HG02642 (cell line): Measurements from ENCODE around the gene MTFP1.
"Not testable (repeated sequence)": the region's sequence is repeated elsewhere in the genome, so short reads cannot be mapped to it uniquely, and the experiment has no call there.

ENCODE experiments used
- ATAC-seq: cut with Tn5 transposase; IDR thresholded peaks from one replicate; pipeline ENCODE4 v1.9.1; 2021; ENCODE audit warnings: mild to moderate bottlenecking; ENCODE audit not compliant: unreplicated experiment, poor library complexity

Gene MTFP1

DNA sequence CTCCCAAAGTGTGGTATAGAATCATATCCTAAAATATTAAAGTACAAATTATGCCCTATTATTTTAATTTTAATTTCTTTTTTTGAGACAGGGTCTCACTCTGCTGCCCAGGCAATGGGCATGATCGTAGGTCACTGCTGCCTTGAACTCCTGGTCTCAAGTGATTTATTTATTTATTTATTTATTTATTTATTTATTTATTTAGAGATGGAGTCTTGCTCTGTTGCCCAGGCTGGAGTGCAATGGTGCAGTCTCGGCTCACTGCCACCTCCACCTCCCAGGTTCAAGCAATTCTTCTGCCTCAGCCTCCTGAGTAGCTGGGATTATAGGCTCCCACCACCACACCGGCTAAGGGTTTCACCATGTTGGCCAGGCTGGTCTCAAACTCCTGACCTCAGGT is 24.5 kb upstream of the MTFP1 start:
- not testable (repeated sequence) for ATAC-seq

GRCh38 chr22:30402028-30402765 is 23.4 kb upstream of the MTFP1 start:
- no peak for ATAC-seq

- not testable (repeated sequence) for ATAC-seq
These were observed 22.8 kb upstream of the MTFP1 start for GRCh38 chr22:30402766-30403104.

GRCh38 chr22:30404307-30404706 is 21.3 kb upstream of the MTFP1 start:
- ATAC-seq, result no peak

GRCh38 chr22:30405731-30406130 is 19.8 kb upstream of the MTFP1 start:
- no peak for ATAC-seq

- ATAC-seq, result no peak
These were observed 19.2 kb upstream of the MTFP1 start for GRCh38 chr22:30406400-30406799.

DNA sequence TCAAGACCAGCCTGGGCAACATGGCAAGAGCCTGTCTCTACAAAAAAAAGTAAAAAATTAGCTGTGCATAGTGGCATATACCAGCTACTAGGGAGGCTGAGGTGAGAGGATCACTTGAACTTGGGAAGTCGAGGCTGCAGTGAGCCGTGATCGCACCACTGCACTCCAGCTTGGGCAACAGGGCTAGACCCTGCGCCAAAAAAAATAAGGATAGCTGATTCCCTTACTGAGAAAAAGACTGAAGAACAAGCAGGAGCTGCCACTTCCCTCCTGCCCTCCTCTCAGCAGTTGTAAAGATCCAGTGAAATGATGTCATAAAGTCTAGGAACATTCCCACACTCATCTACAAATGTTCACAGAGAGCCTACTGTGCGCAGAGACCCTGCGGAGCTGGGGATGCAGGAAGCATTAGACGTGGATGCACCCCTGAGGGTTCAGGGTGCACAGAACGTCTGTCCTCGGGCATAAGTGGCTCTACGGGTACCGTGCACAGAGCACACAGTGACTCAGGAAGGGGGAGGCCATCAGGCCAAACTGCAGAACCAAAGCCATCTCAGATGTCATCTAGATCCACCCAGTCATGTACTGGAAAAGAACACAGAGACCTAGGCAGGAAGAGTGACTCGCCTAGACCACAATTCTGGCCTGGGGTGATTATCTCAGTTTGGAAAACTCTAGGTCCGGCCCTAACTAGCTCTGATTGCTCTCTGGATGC is 17.0 kb upstream of the MTFP1 start:
- ATAC-seq, result no peak

DNA sequence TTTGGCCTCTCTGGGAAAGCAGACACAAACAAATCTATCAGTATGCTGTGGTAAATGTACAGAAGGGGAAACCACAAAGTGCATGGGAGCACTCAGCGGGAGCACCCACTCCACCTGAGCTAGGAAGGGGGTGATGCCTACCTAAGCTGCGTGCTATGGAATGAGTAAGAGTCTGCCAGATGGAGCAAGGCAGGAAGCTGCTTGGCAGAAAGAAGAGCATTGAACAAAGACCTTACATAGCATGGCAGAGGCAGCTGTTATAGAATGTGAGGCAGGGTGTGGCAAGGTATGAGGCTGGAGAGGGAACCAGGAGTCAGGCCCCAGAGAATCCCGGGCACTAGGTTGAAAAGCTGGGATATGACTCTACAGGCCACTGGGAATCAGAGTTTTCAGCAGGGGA is 13.8 kb upstream of the MTFP1 start:
- no peak for ATAC-seq

GRCh38 chr22:30413001-30413400 is 12.6 kb upstream of the MTFP1 start:
- ATAC-seq, result no peak

DNA sequence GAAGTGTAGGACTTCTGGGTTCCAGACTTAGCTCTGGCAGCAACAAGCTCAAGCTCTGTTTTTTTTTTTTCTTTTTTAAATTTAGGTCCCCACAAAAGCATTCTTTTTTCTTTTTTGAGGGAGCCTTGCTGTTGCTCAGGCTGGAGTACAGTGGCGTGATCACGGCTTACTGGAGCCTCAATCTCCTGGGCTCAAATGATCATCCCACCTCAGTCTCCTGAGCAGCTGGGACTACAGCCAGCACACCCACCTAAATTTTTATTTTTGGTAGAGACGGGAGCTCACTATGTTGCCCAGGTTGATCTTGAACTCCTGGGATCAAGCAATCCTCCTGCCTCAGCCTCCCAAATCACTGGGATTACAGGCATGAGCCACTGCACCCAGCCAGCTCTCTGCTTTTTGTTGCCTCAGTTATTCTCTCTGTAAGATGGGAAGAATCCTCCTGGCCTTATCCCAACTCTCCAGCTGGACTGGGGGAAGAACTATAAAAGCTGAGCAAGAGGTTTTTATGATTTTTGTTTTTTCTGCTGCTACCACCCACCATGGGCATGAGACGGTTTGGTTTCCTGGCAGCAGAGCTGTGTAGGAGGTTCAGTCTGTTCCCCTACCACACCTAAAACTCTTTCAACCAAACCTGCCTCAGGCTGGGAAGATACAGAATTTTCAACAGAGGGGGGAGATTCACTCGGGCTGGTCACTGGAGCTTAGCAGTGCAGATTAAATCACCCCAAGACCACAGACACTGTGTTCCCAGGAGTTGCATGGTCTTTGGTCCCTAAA is 11.6 kb upstream of the MTFP1 start:
- no peak for ATAC-seq

- no peak for ATAC-seq
These were observed 11.0 kb upstream of the MTFP1 start for GRCh38 chr22:30414525-30415047.

DNA sequence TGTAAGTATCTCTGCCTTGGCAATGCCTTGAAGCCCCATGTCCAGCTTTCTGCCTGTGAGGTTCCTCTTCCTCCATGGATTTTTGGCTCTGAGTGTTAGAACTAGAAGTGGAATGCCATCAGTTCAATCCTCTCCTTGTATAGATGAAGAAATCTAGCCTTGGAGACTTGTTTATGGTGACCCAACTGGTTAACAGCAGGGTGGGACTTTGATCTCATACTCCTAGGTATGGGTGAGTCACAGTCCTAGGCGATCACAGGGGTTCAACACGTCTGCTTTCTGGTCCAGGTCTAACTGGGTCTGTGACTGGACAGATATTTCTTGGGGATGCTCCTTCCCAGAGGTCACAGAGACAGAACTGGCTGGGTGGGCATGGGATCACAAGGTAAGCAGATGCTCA is 9.2 kb upstream of the MTFP1 start:
- ATAC-seq, result no peak

GRCh38 chr22:30416837-30417236 is 8.7 kb upstream of the MTFP1 start:
- no peak for ATAC-seq

GRCh38 chr22:30420347-30421125 is 5.0 kb upstream of the MTFP1 start:
- no peak for ATAC-seq

DNA sequence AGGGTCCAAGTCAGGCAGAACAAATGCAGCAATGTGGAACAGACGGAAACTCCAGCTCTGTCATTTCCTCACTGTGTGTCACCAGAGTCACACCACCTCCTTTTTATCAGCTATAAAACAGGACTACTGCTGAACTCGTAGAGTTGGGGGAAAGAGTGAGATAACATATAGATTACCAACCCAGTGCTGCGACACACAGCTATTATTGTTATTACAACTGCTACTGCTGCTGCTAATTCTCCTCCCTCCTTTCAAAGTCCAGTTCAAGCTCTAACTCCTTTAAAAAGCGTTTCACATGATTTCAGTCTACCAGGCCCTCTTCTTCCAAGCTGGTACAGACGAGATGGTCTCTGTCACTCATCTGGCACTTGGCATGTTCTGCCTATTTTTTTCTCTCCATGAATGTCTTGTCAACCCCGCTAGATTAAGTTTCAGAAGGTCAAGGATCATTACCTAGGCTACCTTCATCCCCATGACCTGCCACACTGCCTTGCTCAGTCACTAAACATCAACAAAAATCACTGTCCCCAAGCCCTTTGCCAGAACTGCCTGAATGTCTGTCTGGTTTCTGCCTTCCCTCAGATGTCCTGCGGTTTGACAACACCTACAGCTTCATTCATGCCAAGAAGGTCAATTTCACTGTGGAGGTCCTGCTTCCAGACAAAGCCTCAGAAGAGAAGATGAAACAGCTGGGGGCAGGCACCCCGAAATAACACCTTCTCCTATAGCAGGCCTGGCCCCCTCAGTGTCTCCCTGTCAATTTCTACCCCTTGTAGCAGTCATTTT is 3.7 kb upstream of the MTFP1 start:
- ATAC-seq, result no peak

GRCh38 chr22:30422481-30423300 is 2.9 kb upstream of the MTFP1 start:
- ATAC-seq, result no peak

DNA sequence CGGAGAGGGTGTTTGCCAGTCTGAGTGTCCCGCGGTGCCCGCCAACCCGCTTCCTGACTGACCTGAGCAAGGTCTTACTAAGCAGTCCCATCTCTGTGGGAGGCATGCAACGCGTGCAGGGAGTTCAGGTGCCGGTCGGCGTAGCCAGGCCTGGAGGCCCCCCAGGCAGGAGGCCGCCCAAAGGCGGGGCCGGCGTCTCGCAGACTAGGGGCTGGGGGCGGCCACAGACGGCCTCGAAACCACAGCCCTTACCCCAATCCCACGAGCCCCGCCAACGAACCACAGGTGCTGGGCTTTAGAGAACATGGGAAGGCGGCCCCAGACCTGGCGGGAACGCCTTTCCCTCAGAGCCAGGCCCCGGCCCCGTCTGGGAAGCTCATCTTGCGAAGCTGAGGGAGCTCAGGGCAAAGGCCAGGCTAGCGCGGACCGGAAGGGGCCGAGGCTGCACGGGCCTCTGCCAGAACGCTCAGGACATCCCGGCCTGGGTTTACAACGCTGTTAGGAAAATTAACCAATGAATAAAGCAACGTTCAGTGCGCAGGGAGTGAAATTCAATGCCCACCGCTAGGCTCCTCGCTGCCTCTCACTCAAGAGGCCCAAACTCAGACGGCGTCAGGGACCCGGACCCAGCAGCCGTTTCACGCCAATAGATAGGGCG is 2.1 kb upstream of the MTFP1 start:
- peak; percentile 36 for ATAC-seq

DNA sequence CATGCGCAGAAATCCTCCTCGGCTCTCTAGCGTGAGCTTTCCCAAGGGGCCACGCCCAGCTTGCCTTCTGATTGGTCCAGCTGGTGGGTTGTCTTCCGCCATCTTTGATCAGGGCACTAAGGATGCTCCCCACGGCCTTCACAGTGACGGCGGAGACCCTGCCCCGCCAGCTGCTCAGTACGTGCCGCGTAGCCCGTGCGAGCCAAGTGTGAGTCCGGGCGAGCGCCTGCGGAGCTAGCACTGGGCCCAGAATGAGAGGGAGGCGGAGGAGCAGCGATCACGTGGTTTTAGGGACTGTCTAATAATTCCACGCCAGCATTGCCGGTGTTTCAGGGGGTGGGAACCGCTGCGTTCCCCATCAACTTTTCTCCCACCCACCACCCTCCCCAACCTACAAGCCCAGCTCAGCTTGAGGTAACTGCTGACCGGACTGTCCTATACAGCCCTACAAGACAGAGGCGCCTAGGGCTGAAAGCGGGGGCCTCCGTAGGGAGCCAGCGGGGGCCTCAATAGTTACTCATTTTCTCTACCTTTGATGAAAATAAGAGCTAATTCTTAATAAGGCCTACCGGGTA is 1.5 kb upstream of the MTFP1 start:
- peak; percentile 85 for ATAC-seq
